Osteocyte (in vitro differentiated cells): ENCODE measurements around the gene GAS2L3. TPM values are rescaled to one million over a fixed set of nuclear protein-coding genes. Genes with fewer than 3 reads are reported as not detected.
A peak's percentile ranks its signal among the peaks of the same experiment; 100 is the strongest.

Experiments used
- DNase-seq: peaks from one replicate; pipeline ENCODE4 v3.0.0; 2021; ENCODE audit warnings: mixed read lengths; ENCODE audit not compliant: unreplicated experiment; ENCODE audit errors: extremely low spot score
- H3K27ac Mint-ChIP-seq: one replicate; pipeline ENCODE4 v1.8.0; 2021; ENCODE audit warnings: mild to moderate bottlenecking, mixed read lengths; ENCODE audit not compliant: unreplicated experiment
- H3K27me3 Mint-ChIP-seq: one replicate; pipeline ENCODE4 v1.8.0; 2021; ENCODE audit warnings: mixed read lengths; ENCODE audit not compliant: unreplicated experiment
- H3K36me3 Mint-ChIP-seq: one replicate; pipeline ENCODE4 v1.8.0; 2021; ENCODE audit warnings: mixed read lengths; ENCODE audit not compliant: unreplicated experiment
- H3K4me1 Mint-ChIP-seq: one replicate; pipeline ENCODE4 v1.8.0; 2021; ENCODE audit warnings: mixed read lengths; ENCODE audit not compliant: unreplicated experiment
- H3K4me3 Mint-ChIP-seq: one replicate; pipeline ENCODE4 v1.8.0; 2021; ENCODE audit warnings: mild to moderate bottlenecking, moderate library complexity, mixed read lengths; ENCODE audit not compliant: unreplicated experiment
- H3K9me3 Mint-ChIP-seq: one replicate; pipeline ENCODE4 v1.8.0; 2021; ENCODE audit warnings: mixed read lengths; ENCODE audit not compliant: unreplicated experiment
- CTCF ChIP-seq: fragments of 200-600 bp; sonication (generic); IDR thresholded peaks from 2 replicates; pipeline ENCODE4 v1.5.0; 2021; ENCODE audit warnings: antibody characterized with exemption, mild to moderate bottlenecking, moderate library complexity
- total RNA-seq: library from RNA; stranded (reverse); gene quantifications from 2 replicates; pipeline ENCODE4 v1.2.1, GENCODE V29; 2021

Gene GAS2L3
- total RNA-seq, 1 donor from 2014 or later = 11.3 TPM

GRCh38 chr12:100564905-100565467, 8.5 kb upstream of the GAS2L3 start:
- H3K27me3 Mint-ChIP-seq = peaks cover 71% of the 10 kb centered on the region
- H3K4me3 Mint-ChIP-seq = no peak overlapping the region

GRCh38 chr12:100565987-100566545, 7.4 kb upstream of the GAS2L3 start:
- Mint-ChIP-seq H3K27me3 (peaks cover 68% of the 10 kb centered on the region), H3K4me1 (peaks cover 7% of the 10 kb centered on the region)
- no peak for TF ChIP-seq CTCF

More at GRCh38 chr12:100564905-100565467, 8.5 kb upstream of the GAS2L3 start:
- H3K36me3 Mint-ChIP-seq = no peaks in the 10 kb centered on the region
- DNase-seq = no peak
- no peaks in the 10 kb centered on the region for H3K9me3 Mint-ChIP-seq
- no peak for TF ChIP-seq CTCF
- peaks cover 7% of the 10 kb centered on the region for H3K4me1 Mint-ChIP-seq
- H3K27ac Mint-ChIP-seq = no peak overlapping the region

GRCh38 chr12:100566887-100567637, 6.4 kb upstream of the GAS2L3 start:
- H3K27me3 Mint-ChIP-seq = peaks cover 65% of the 10 kb centered on the region
- no peak overlapping the region for H3K4me3 Mint-ChIP-seq
- H3K9me3 Mint-ChIP-seq = no peaks in the 10 kb centered on the region
- H3K4me1 Mint-ChIP-seq = peaks cover 7% of the 10 kb centered on the region
- TF ChIP-seq CTCF = no peak
- no peak overlapping the region for H3K27ac Mint-ChIP-seq
- no peak for DNase-seq
- H3K36me3 Mint-ChIP-seq = no peaks in the 10 kb centered on the region

More at GRCh38 chr12:100565987-100566545, 7.4 kb upstream of the GAS2L3 start:
- no peak overlapping the region for H3K27ac Mint-ChIP-seq
- no peak overlapping the region for H3K4me3 Mint-ChIP-seq
- no peaks in the 10 kb centered on the region for H3K9me3 Mint-ChIP-seq
- no peak for DNase-seq
- no peaks in the 10 kb centered on the region for H3K36me3 Mint-ChIP-seq

- Mint-ChIP-seq H3K9me3 (no peaks in the 10 kb centered on the region), H3K36me3 (no peaks in the 10 kb centered on the region), H3K4me1 (peaks cover 8% of the 10 kb centered on the region), H3K27ac (no peak overlapping the region), H3K27me3 (peaks cover 61% of the 10 kb centered on the region), H3K4me3 (no peak overlapping the region)
- DNase-seq = no peak
- TF ChIP-seq CTCF = no peak
These were observed 5.5 kb upstream of the GAS2L3 start for GRCh38 chr12:100567945-100568344.

GRCh38 chr12:100572184-100572583, 1.3 kb upstream of the GAS2L3 start:
- H3K27ac Mint-ChIP-seq = no peak overlapping the region
- no peak for DNase-seq
- H3K36me3 Mint-ChIP-seq = no peaks in the 10 kb centered on the region
- peaks cover 26% of the 10 kb centered on the region for H3K4me1 Mint-ChIP-seq
- H3K4me3 Mint-ChIP-seq = peak overlapping the region; percentile 24
- TF ChIP-seq CTCF = no peak
- H3K9me3 Mint-ChIP-seq = no peaks in the 10 kb centered on the region
- peaks cover 22% of the 10 kb centered on the region for H3K27me3 Mint-ChIP-seq
